HS-27A (cell line): ENCODE measurements around the gene GAB4.

Source experiments
- DNase-seq: peaks from one replicate; pipeline ENCODE4 v3.0.0-alpha.2; 2012; ENCODE audit warnings: low read depth, missing footprints

Gene GAB4

DNA sequence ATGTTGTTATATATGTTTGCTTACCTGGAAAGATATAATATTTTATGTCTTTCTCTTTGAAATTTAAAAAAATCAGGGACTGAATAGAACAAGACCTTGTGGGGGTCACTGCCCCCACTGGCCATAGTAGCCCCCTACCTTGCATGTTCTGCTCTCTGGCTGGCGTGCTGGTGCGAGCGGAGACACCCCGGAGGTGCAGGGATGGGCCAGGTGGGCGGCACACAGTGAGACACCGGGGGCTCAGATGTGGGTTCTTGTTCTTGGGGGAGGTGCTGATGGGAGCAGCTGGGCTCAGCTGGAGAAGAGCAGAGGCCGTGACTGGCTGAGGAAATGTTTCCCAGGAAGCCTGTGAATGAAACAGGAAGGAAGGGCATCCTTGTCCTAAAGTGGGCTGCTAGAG, 20.2 kb downstream of the GAB4 start:
- no peak for DNase-seq

- DNase-seq = no peak
Observed at GRCh38 chr22:16975155-16975885, 32.7 kb downstream of the GAB4 start.

GRCh38 chr22:16974298-16975084, 33.5 kb downstream of the GAB4 start:
- DNase-seq = no peak

GRCh38 chr22:16973591-16974297, 34.3 kb downstream of the GAB4 start:
- DNase-seq = no peak

GRCh38 chr22:16972311-16972710, 35.7 kb downstream of the GAB4 start:
- no peak for DNase-seq

DNA sequence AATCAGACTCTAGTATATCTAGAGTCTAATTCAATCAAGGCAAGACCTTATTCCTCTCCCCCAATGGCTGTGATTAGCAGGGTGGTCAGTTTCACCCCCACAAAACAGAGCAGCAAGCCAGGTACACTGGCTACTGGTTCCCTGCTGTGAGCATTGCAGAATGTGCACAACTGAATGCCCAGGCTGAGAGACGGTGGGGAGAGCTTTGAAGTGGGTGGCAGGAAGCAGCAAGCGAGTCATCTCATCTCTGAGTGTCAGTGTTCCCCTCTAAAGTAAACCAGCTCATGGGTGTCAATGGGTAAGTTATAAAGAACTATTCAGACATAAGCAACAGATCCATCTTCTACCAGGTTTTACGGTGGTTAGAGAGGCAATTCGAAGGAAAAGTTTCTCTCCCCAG, 37.6 kb downstream of the GAB4 start:
- DNase-seq = no peak

GRCh38 chr22:16969508-16970327, 38.3 kb downstream of the GAB4 start:
- DNase-seq = no peak

DNA sequence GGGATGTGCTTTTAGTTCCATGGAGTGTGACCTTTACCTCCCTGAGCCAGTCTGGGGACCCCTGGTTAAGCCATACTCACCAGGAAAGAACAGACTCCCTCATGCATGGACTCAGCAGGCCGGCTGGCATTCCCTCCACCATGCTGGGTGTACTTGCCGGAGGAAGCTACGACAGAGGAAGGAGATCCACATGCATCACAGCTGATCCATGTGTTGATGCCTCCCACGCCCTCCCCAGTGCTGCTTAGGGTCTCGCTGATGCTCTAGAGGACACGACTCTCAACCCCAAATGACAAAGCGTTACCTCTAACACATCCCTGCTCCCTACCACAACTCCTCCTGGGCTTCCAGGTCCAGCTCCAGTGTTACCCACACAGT, 39.8 kb downstream of the GAB4 start:
- DNase-seq = no peak

GRCh38 chr22:16967453-16968217, 40.4 kb downstream of the GAB4 start:
- no peak for DNase-seq

DNA sequence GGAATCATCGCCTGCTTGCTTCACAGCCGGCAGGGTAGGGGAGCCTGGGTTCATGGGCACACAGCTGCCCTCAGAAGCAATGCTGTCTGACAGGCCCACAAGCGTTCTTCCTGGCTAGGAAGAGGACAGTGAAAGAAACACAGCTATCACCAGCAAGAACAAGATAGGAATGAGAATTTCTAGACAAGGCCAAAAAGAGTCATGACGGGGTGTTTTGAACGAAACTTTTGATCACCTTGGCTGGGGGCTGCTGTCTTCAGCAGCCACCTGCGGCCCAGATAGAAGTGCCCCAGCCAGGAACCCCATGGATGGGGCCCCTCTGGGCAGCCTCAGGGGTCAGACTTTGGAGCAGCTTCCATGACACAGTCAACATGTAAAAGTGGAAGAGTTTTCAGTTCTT, 41.8 kb downstream of the GAB4 start:
- no peak for DNase-seq

- no peak for DNase-seq
Observed at GRCh38 chr22:16965560-16965959, 42.5 kb downstream of the GAB4 start.

DNA sequence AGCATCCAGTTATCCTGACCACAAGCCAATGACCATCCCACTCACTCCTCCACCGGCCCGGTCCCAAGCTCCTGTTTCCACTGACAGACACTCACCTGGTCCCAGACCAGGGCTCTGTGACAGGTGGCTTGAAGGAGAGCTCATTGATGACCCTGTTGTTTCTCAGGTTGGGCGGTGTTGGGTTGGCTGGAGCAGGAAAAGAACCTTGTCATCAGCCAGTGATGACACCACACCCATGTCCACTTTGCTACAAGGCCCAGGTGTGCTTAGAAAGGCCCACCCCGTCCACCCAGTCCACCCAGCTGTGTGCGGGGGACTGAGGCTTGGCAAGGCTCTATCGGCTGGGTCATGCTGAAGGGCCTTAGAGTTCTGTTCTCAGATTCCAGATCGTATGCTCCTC, 42.9 kb downstream of the GAB4 start:
- DNase-seq = no peak

DNA sequence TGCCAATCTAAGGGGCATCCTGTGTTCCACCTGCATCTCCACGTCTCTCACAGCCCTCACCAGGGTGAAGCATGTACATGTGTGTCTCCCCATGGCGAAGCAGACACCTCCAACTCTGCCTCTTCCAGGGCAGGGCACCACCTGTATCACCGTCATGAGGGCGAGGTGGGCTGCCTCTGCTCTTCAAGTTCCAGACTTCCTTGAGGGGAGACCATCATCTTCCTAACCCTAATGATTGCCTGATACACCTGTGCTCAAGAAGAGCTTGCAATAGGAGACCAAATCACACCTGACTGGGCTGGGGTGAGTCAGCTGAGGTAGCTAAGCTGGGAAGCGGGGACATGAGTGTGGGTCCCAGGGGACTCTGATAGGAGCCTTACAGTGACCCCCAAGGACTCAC, 43.7 kb downstream of the GAB4 start:
- no peak for DNase-seq

DNA sequence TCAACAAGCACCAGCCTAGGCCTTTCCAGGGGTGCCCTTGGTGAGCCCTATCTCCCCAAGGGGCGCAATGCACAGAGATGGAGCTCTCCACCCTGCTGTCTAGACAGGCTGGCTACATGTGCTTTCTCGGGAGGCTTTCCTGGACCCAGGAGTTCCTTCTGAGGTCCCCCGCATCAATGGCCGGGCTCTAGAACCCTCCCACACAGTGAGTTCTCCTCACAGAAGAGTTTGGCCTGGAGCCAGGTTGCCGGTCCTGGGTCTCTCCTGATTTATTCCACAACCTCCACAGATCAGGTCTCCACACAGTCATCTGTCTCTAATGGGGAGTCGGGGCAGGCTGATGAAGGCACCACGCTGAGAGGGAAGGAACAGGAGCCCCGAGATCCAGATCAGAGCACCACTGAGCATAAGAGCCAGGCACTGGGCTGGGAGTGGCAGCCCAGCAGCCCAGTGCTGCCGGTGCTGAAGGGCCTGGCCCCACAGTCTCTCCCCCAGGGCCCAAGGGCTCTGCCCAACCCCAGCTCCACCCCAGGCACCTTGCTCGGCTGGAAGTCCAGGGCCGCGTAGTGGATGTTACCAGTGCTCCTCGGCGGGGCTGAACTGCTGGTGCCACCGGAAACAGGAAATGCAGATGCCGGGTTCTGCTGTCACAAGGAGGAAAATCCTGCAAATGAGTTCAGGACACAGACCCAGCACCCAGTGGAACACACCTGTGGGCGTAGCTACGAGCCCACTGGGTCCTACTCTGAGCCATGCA, 44.7 kb downstream of the GAB4 start:
- no peak for DNase-seq

DNA sequence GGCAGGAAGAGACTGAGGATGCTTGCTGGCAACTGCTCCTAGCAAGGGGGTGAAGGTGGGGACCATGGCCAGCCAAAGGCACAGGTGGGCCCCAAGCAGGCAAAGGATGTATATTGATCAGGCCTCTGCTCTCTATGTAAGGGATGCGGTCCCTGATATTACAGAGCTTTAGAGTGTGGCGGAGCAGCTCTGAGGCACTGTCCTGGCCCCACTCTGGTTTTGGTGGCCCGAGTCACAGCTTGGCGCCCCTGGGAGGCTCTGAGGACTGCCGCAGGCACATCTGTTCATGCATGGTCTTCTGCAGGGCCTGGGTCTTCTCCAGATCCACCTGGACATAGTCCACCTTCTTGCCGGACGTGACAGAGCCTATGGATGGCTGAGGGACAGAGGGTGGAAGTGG, 45.5 kb downstream of the GAB4 start:
- DNase-seq = no peak

DNA sequence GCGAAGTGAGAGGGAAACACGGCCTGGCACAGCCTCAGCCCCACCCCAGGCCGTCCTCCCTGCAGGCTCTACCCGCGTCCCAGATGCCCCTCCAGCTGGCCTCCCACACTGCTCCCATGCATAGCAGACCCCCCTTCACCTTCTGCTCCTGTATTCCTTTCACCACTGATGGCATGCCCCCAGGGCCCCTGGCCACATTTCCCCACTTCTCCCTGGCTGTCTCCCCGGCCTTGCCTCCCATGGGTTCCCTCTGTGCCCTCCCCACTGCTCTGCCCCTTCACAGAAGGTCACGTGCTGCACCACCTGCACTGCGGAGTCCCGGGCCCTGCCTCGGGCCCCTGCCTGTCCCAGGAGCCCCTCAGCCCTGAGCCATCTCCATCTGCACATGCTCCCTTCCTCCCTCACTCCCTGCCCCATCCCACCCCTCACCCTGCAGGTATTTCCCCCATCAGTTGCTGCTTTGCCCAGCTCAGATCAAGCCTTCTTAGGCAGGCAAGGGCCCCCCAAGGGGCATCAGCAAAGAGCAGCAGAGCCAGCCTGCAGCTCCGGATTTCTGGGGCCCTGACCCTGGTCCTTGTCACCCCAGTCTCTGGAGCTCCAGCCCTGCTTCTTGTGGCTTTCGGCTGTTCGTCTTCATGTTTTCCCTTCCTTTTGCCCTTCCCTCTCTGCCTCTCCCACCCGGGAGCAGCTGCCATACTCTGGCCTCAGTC, 46.4 kb downstream of the GAB4 start:
- DNase-seq = no peak

GRCh38 chr22:16960884-16961249, 47.2 kb downstream of the GAB4 start:
- DNase-seq = no peak

DNA sequence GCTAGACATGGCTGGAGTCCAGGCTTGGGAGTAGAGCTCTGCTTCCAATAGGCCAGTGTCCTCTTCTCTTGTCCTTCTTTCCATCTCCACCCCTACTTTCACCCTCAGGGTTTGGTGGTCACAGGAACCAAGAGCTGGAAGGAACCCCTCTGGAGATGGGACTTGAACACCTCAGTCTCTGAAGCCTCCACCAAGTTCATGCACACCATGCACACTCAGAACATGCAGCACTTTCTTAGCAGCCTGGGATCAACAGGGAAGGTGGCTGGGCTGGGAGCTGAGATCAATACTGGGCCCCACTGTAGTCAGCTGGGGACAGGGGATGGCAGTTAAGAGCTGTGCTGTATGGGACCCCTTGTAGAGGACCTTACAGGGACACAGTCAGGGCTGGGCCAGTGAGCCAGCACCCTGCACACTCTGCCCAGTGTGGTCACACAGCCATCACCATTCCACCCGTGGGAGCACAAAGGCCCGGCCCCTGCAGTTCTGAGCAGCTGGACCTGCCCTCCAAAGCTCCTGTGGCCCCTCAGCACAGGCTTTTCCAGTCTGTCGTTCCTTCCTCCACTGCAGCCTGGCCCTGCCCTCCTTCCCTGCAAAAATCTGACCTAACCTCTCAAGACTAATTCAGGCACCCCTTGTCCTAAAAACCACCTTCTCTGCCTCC, 47.7 kb downstream of the GAB4 start:
- DNase-seq = no peak

GRCh38 chr22:16959345-16959930, 48.6 kb downstream of the GAB4 start:
- no peak for DNase-seq
